Testis (tissue), 2 donors: Measurements from ENCODE around the gene TCF7L2.

Experiments
- POLR2A ChIP-seq: fragments of 450-650 bp; IDR thresholded peaks from one replicate; pipeline ENCODE4 v1.6.1; 2017; ENCODE audit warnings: antibody characterized with exemption, mild to moderate bottlenecking, moderate library complexity
- TF ChIP-seq, protein P1 (sequence below), 3 experiments: fragments of 450-650 bp in 2 of 3; fragments of 200-600 bp in 1 of 3; sonication (generic) in 1 of 3; IDR thresholded peaks; one replicate each; pipeline ENCODE4 v1.5.1; 2016 to 2019; ENCODE audit warnings: antibody characterized with exemption in 3 of 3, mild to moderate bottlenecking in 2 of 3, moderate library complexity in 1 of 3

GRCh38 chr10:112989826-112990225, 39.8 kb downstream of the TCF7L2 start:
- TF ChIP-seq POLR2A = no peak
- TF ChIP-seq, protein P1, sequence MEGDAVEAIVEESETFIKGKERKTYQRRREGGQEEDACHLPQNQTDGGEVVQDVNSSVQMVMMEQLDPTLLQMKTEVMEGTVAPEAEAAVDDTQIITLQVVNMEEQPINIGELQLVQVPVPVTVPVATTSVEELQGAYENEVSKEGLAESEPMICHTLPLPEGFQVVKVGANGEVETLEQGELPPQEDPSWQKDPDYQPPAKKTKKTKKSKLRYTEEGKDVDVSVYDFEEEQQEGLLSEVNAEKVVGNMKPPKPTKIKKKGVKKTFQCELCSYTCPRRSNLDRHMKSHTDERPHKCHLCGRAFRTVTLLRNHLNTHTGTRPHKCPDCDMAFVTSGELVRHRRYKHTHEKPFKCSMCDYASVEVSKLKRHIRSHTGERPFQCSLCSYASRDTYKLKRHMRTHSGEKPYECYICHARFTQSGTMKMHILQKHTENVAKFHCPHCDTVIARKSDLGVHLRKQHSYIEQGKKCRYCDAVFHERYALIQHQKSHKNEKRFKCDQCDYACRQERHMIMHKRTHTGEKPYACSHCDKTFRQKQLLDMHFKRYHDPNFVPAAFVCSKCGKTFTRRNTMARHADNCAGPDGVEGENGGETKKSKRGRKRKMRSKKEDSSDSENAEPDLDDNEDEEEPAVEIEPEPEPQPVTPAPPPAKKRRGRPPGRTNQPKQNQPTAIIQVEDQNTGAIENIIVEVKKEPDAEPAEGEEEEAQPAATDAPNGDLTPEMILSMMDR (IDR thresholded peaks at IDR 0.05) = no peak
